ENCODE measurements around the gene AFAP1. TPM values are rescaled to one million over a fixed set of nuclear protein-coding genes. Genes with fewer than 3 reads are reported as not detected.

Gene AFAP1
- total RNA-seq, 2 donors from 2014 or later: 32.1 to 40.1 TPM

DNA sequence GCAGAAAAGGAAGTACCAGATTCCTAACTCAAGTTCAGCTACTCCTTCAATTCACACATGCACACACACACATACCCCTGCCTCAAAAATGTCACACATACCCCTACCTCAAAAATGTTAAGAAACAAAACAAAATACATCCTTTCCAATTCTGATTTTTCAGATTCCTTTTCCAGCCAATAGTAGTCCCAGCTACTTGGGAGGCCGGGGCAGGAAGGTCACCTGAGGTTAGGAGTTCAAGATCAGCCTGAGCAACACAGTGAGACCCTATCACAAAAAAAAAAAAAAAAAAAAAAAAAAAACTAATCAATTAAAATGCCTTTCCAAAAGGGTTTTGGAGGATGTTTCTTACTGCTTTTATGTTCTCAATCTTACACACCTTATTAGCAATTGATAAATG lies 138.0 kb downstream of the AFAP1 start:
- no peak for ATAC-seq (ENCODE audit: insufficient number of reproducible peaks, low FRiP score, low read depth)
- Histone ChIP-seq H3K36me3 (peaks cover 7% of the 10 kb centered on the region), H3K27me3 (replicated peaks; ENCODE audit: insufficient read depth) (no peaks in the 10 kb centered on the region), H3K9me3 (no peaks in the 10 kb centered on the region), H3K4me3 (no peak overlapping the region), H3K27ac (no peak overlapping the region), H3K4me1 (ENCODE audit: control insufficient read depth in 1 of 2, low read depth in 2 of 2) (peaks cover 16 to 37% of the 10 kb centered on the region in 2 donors)
- DNase-seq (ENCODE audit: low spot score): no peak
- TF ChIP-seq, protein P1, sequence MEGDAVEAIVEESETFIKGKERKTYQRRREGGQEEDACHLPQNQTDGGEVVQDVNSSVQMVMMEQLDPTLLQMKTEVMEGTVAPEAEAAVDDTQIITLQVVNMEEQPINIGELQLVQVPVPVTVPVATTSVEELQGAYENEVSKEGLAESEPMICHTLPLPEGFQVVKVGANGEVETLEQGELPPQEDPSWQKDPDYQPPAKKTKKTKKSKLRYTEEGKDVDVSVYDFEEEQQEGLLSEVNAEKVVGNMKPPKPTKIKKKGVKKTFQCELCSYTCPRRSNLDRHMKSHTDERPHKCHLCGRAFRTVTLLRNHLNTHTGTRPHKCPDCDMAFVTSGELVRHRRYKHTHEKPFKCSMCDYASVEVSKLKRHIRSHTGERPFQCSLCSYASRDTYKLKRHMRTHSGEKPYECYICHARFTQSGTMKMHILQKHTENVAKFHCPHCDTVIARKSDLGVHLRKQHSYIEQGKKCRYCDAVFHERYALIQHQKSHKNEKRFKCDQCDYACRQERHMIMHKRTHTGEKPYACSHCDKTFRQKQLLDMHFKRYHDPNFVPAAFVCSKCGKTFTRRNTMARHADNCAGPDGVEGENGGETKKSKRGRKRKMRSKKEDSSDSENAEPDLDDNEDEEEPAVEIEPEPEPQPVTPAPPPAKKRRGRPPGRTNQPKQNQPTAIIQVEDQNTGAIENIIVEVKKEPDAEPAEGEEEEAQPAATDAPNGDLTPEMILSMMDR (IDR thresholded peaks at IDR 0.05): no peak

DNA sequence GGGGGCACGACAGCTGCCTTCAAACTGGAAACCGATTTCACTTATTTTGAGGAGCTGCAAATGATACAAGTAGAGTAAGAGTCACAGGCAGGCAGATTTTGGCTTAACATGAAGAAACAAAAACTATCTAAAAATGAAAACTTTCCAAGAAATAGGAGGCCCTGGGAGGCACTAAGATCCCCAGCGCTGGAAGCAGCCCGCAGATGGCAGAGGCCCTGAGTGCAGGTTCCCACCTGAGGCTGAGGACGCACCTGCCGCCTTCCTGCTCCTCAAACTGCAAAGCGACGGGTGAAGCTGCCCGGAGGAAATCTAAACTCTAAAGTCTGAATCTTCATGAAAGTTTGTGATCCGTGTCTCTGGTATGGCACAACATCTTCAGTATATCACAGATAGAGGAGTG lies 138.7 kb downstream of the AFAP1 start:
- H3K27me3 ChIP-seq (replicated peaks; ENCODE audit: insufficient read depth): no peaks in the 10 kb centered on the region
- H3K36me3 ChIP-seq: peaks cover 7% of the 10 kb centered on the region
- ATAC-seq (ENCODE audit: insufficient number of reproducible peaks, low FRiP score, low read depth): no peak
- TF ChIP-seq, protein P1 (IDR thresholded peaks at IDR 0.05): no peak
- no peaks in the 10 kb centered on the region for H3K9me3 ChIP-seq
- no peak overlapping the region for H3K4me3 ChIP-seq
- no peak overlapping the region for H3K27ac ChIP-seq
- H3K4me1 ChIP-seq (ENCODE audit: control insufficient read depth in 1 of 2, low read depth in 2 of 2): peaks cover 10 to 32% of the 10 kb centered on the region in 2 donors
- no peak for DNase-seq (ENCODE audit: low spot score)

DNA sequence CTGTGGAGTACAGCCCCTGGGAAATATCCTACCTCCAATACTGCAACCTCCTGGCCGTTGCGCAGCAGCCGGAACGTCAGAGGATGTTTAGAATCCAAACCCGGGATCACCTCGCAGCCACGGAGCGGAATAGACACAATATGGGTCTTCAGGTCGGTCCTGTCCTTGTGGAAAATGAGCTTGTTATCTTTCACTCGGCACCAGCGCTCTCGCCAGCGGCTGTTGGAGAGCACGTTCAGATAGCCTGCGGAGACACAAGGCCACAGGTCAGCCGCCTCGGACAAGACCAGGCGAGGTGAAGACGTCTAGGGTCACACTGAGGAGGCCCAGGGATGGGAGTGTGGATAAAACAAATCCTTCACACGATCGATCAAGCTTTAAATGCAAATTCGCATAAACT lies 139.3 kb downstream of the AFAP1 start:
- no peak overlapping the region for H3K4me3 ChIP-seq
- TF ChIP-seq, protein P1 (IDR thresholded peaks at IDR 0.05): no peak

DNA sequence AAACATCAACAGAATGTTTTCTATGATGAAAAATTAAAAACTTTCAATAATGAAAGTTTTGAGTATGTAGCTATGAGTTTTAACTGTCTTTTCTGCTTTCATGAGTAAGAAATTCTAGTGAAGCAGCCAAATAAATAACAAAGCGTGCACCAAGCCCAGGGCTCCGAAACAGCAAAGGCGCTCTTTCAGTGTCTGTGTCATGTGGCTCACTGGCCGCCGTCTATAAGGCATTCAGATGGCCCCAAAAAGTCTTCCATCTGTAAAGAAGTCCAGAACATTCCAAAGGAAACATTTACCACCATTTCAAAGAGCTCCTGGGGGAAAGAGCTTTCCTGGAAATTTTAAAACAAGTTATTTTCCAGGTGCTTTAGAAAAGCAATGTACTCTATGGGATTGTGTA lies 139.9 kb downstream of the AFAP1 start:
- DNase-seq (ENCODE audit: low spot score) (no peak), ATAC-seq (ENCODE audit: insufficient number of reproducible peaks, low FRiP score, low read depth) (no peak)
- no peaks in the 10 kb centered on the region for H3K27me3 ChIP-seq (replicated peaks; ENCODE audit: insufficient read depth)
- TF ChIP-seq, protein P1 (IDR thresholded peaks at IDR 0.05): no peak
- peaks cover 6 to 19% of the 10 kb centered on the region in 2 donors for H3K4me1 ChIP-seq (ENCODE audit: control insufficient read depth in 1 of 2, low read depth in 2 of 2)
- H3K36me3 ChIP-seq: peaks cover 7% of the 10 kb centered on the region
- H3K4me3 ChIP-seq: no peak overlapping the region
- no peaks in the 10 kb centered on the region for H3K9me3 ChIP-seq
- H3K27ac ChIP-seq: no peak overlapping the region

More for the DNA sequence above, 139.3 kb downstream of the AFAP1 start:
- Histone ChIP-seq H3K27ac (no peak overlapping the region), H3K36me3 (peaks cover 7% of the 10 kb centered on the region), H3K9me3 (no peaks in the 10 kb centered on the region), H3K4me1 (ENCODE audit: control insufficient read depth in 1 of 2, low read depth in 2 of 2) (peaks cover 6 to 26% of the 10 kb centered on the region in 2 donors), H3K27me3 (replicated peaks; ENCODE audit: insufficient read depth) (no peaks in the 10 kb centered on the region)
- DNase-seq (ENCODE audit: low spot score) (no peak), ATAC-seq (ENCODE audit: insufficient number of reproducible peaks, low FRiP score, low read depth) (no peak)

DNA sequence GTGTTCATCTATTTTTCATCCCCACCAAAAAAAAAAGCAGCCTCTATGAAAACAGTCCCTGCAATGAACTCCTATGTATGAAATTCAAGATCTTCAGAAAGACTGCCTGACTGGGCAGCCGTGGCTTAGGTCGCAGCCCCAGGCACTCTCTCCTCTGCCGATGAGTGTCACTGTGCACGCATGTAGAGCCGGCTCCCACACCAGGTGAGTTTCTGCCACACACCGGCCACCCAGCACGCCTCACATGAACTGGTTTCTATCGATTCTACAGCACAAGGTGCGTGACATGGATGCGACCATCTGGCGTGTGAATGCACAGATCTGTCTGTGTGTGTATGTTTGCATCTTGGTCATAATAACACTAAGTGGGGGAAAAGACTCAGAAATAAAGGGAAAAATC lies 140.4 kb downstream of the AFAP1 start:
- Histone ChIP-seq H3K9me3 (no peaks in the 10 kb centered on the region), H3K27me3 (replicated peaks; ENCODE audit: insufficient read depth) (no peaks in the 10 kb centered on the region), H3K36me3 (peaks cover 7% of the 10 kb centered on the region), H3K4me3 (no peak overlapping the region), H3K4me1 (ENCODE audit: control insufficient read depth in 1 of 2, low read depth in 2 of 2) (peaks cover 6 to 15% of the 10 kb centered on the region in 2 donors), H3K27ac (no peak overlapping the region)
- TF ChIP-seq, protein P1 (IDR thresholded peaks at IDR 0.05): no peak
- ATAC-seq (ENCODE audit: insufficient number of reproducible peaks, low FRiP score, low read depth): no peak
- no peak for DNase-seq (ENCODE audit: low spot score)

Measured in thoracic aorta (tissue), 2 donors.